ENCODE data around the gene IGSF3. TPM values are rescaled to one million over a fixed set of nuclear protein-coding genes. Genes with fewer than 3 reads are reported as not detected.
"Not testable (repeated sequence)": the region's sequence is repeated elsewhere in the genome, so short reads cannot be mapped to it uniquely, and the experiment has no call there.

IGSF3 gene
- total and polyA plus RNA-seq, 5 experiments from 2014 or later = 0.05 to 0.13 TPM; not detected in 3

- peaks cover 0 to 3% (median 0%) of the 10 kb centered on the region in 3 donors for H3K36me3 Mint-ChIP-seq
- H3K9me3 Mint-ChIP-seq = peaks cover 0 to 1% (median 0%) of the 10 kb centered on the region in 9 donors
- H3K4me3 Mint-ChIP-seq = peak overlapping the region; percentile 67 to 87 (median 84)
- POLR2A ChIA-PET = no interaction called here
- peak in 1 of 10 donors; percentile 12 for DNase-seq
- peaks cover 19 to 28% (median 21%) of the 10 kb centered on the region in 4 donors for H3K4me1 Mint-ChIP-seq
- no peak overlapping the region for H3K27ac Mint-ChIP-seq
- peaks cover 50 to 81% (median 60%) of the 10 kb centered on the region in 5 donors for H3K27me3 Mint-ChIP-seq
- ATAC-seq = peak; percentile 47 to 54
Measured at GRCh38 chr1:116667078-116667574, 407 bp downstream of the IGSF3 start.

- DNase-seq (peak in 1 of 10 donors; percentile 18), ATAC-seq (peak; percentile 52 to 56)
- Mint-ChIP-seq H3K9me3 (peaks cover 0 to 1% (median 0%) of the 10 kb centered on the region in 9 donors), H3K4me3 (peak overlapping the region; percentile 67 to 87 (median 84)), H3K27ac (peak overlapping the region in 1 of 10 donors; percentile 1), H3K27me3 (peaks cover 46 to 83% (median 60%) of the 10 kb centered on the region in 5 donors), H3K4me1 (peaks cover 19 to 28% (median 21%) of the 10 kb centered on the region in 4 donors), H3K36me3 (peaks cover 0 to 3% (median 0%) of the 10 kb centered on the region in 3 donors)
- POLR2A ChIA-PET = no interaction called here
Measured at GRCh38 chr1:116666187-116667077, 1.1 kb downstream of the IGSF3 start.

GRCh38 chr1:116664978-116665371 lies 2.6 kb downstream of the IGSF3 start:
- Mint-ChIP-seq H3K9me3 (peaks cover 0 to 1% (median 0%) of the 10 kb centered on the region in 9 donors), H3K27ac (no peak overlapping the region), H3K36me3 (no peaks in the 10 kb centered on the region), H3K27me3 (peaks cover 41 to 80% (median 56%) of the 10 kb centered on the region in 5 donors), H3K4me1 (peaks cover 19 to 28% (median 21%) of the 10 kb centered on the region in 4 donors), H3K4me3 (peak overlapping the region in 3 of 10 donors; percentile 4 to 59 (median 11))
- ATAC-seq (no peak), DNase-seq (no peak)
- POLR2A ChIA-PET = no interaction called here

- peaks cover 0 to 1% (median 0%) of the 10 kb centered on the region in 9 donors for H3K9me3 Mint-ChIP-seq
- POLR2A ChIA-PET = no interaction called here
- no peak for DNase-seq
- H3K27ac Mint-ChIP-seq = no peak overlapping the region
- peaks cover 19 to 28% (median 21%) of the 10 kb centered on the region in 4 donors for H3K4me1 Mint-ChIP-seq
- peak overlapping the region in 1 of 10 donors; percentile 11 for H3K4me3 Mint-ChIP-seq
- H3K36me3 Mint-ChIP-seq = no peaks in the 10 kb centered on the region
- H3K27me3 Mint-ChIP-seq = peaks cover 41 to 75% (median 54%) of the 10 kb centered on the region in 5 donors
- ATAC-seq = no peak
Measured at GRCh38 chr1:116664366-116664977, 3.1 kb downstream of the IGSF3 start.

- no peak for ATAC-seq
- peaks cover 0 to 1% (median 0%) of the 10 kb centered on the region in 9 donors for H3K9me3 Mint-ChIP-seq
Measured at GRCh38 chr1:116663821-116664220, 3.7 kb downstream of the IGSF3 start.

GRCh38 chr1:116661633-116662032 lies 5.9 kb downstream of the IGSF3 start:
- POLR2A ChIA-PET = no interaction called here
- H3K27ac Mint-ChIP-seq = no peak overlapping the region
- no peak for ATAC-seq

More at GRCh38 chr1:116663821-116664220, 3.7 kb downstream of the IGSF3 start:
- Mint-ChIP-seq H3K4me3 (peak overlapping the region in 2 of 10 donors; percentile 11 to 42), H3K27me3 (peaks cover 40 to 70% (median 52%) of the 10 kb centered on the region in 5 donors), H3K4me1 (peaks cover 19 to 28% (median 21%) of the 10 kb centered on the region in 4 donors), H3K27ac (peak overlapping the region in 1 of 10 donors; percentile 57), H3K36me3 (no peaks in the 10 kb centered on the region)
- no peak for DNase-seq
- POLR2A ChIA-PET = no interaction called here

GRCh38 chr1:116658645-116659044 lies 8.9 kb downstream of the IGSF3 start:
- DNase-seq, H3K9me3 Mint-ChIP-seq, H3K36me3 Mint-ChIP-seq, ATAC-seq, H3K4me3 Mint-ChIP-seq, H3K4me1 Mint-ChIP-seq, POLR2A ChIA-PET, H3K27ac Mint-ChIP-seq: not testable (repeated sequence)
- peaks cover 11 to 33% (median 23%) of the 10 kb centered on the region in 5 donors for H3K27me3 Mint-ChIP-seq

More at GRCh38 chr1:116661633-116662032, 5.9 kb downstream of the IGSF3 start:
- peaks cover 0 to 1% (median 0%) of the 10 kb centered on the region in 9 donors for H3K9me3 Mint-ChIP-seq
- DNase-seq = no peak
- H3K4me1 Mint-ChIP-seq = peaks cover 12 to 26% (median 19%) of the 10 kb centered on the region in 4 donors
- no peak overlapping the region for H3K4me3 Mint-ChIP-seq
- no peaks in the 10 kb centered on the region for H3K36me3 Mint-ChIP-seq
- H3K27me3 Mint-ChIP-seq = peaks cover 34 to 59% (median 47%) of the 10 kb centered on the region in 5 donors

- POLR2A ChIA-PET, DNase-seq, H3K36me3 Mint-ChIP-seq, ATAC-seq, H3K27ac Mint-ChIP-seq, H3K9me3 Mint-ChIP-seq, H3K4me3 Mint-ChIP-seq, H3K4me1 Mint-ChIP-seq: not testable (repeated sequence)
- H3K27me3 Mint-ChIP-seq = peaks cover 8 to 33% (median 19%) of the 10 kb centered on the region in 5 donors
Measured at GRCh38 chr1:116657836-116658235, 9.7 kb downstream of the IGSF3 start.

GRCh38 chr1:116654351-116654750 lies 13.2 kb downstream of the IGSF3 start:
- POLR2A ChIA-PET = no interaction called here
- H3K36me3 Mint-ChIP-seq = no peaks in the 10 kb centered on the region
- H3K4me1 Mint-ChIP-seq = no peaks in the 10 kb centered on the region
- peak overlapping the region in 1 of 10 donors; percentile 3 for H3K27ac Mint-ChIP-seq
- no peak for DNase-seq
- no peak for ATAC-seq
- no peaks in the 10 kb centered on the region for H3K9me3 Mint-ChIP-seq
- peaks cover 8 to 33% (median 11%) of the 10 kb centered on the region in 5 donors for H3K27me3 Mint-ChIP-seq
- no peak overlapping the region for H3K4me3 Mint-ChIP-seq

- H3K36me3 Mint-ChIP-seq, H3K9me3 Mint-ChIP-seq, H3K4me1 Mint-ChIP-seq, DNase-seq, H3K4me3 Mint-ChIP-seq, H3K27ac Mint-ChIP-seq, POLR2A ChIA-PET, ATAC-seq: not testable (repeated sequence)
- peaks cover 6 to 33% (median 11%) of the 10 kb centered on the region in 5 donors for H3K27me3 Mint-ChIP-seq
Measured at GRCh38 chr1:116652598-116652997, 14.9 kb downstream of the IGSF3 start.

- DNase-seq, H3K36me3 Mint-ChIP-seq, ATAC-seq, H3K4me3 Mint-ChIP-seq, H3K4me1 Mint-ChIP-seq, H3K9me3 Mint-ChIP-seq, H3K27ac Mint-ChIP-seq, POLR2A ChIA-PET: not testable (repeated sequence)
- H3K27me3 Mint-ChIP-seq = peaks cover 6 to 33% (median 11%) of the 10 kb centered on the region in 5 donors
Measured at GRCh38 chr1:116650781-116651180, 16.8 kb downstream of the IGSF3 start.

- H3K27me3 Mint-ChIP-seq = peaks cover 7 to 36% (median 10%) of the 10 kb centered on the region in 5 donors
- H3K4me1 Mint-ChIP-seq, H3K27ac Mint-ChIP-seq, POLR2A ChIA-PET, ATAC-seq, DNase-seq, H3K4me3 Mint-ChIP-seq, H3K36me3 Mint-ChIP-seq, H3K9me3 Mint-ChIP-seq: not testable (repeated sequence)
Measured at GRCh38 chr1:116649041-116649440, 18.5 kb downstream of the IGSF3 start.
